GM06990 (cell line): Measurements from ENCODE around the gene RAVER1.

ENCODE experiments used
- DNase-seq: peaks from one replicate; pipeline ENCODE4 v3.0.0-alpha.2; 2011; ENCODE audit not compliant: insufficient read length; ENCODE audit errors: extremely low read depth
- H3K27me3 ChIP-seq: replicated peaks from 2 replicates; pipeline ENCODE4 v1.6.0; 2011; ENCODE audit warnings: low read length; ENCODE audit not compliant: control insufficient read depth, insufficient read depth
- H3K36me3 ChIP-seq: 2 replicates; pipeline ENCODE4 v1.5.1; 2011; ENCODE audit warnings: low read length; ENCODE audit not compliant: control insufficient read depth, insufficient read depth
- H3K4me3 ChIP-seq: replicated peaks from 2 replicates; pipeline ENCODE4 v1.5.1; 2011; ENCODE audit warnings: low read depth, mild to moderate bottlenecking, control low read depth, low read length
- CTCF ChIP-seq: IDR thresholded peaks from 2 replicates; pipeline ENCODE4 v1.5.1; 2011; ENCODE audit warnings: low read length, control low read depth, mild to moderate bottlenecking, inconsistent platforms; ENCODE audit not compliant: insufficient read depth, poor library complexity, severe bottlenecking

Gene RAVER1

GRCh38 chr19:10294368-10294697, 39.0 kb downstream of the RAVER1 start:
- DNase-seq, result no peak
- Histone ChIP-seq H3K27me3 (no peaks in the 10 kb centered on the region), H3K4me3 (no peak overlapping the region), H3K36me3 (no peaks in the 10 kb centered on the region)
- TF ChIP-seq CTCF, result no peak

DNA sequence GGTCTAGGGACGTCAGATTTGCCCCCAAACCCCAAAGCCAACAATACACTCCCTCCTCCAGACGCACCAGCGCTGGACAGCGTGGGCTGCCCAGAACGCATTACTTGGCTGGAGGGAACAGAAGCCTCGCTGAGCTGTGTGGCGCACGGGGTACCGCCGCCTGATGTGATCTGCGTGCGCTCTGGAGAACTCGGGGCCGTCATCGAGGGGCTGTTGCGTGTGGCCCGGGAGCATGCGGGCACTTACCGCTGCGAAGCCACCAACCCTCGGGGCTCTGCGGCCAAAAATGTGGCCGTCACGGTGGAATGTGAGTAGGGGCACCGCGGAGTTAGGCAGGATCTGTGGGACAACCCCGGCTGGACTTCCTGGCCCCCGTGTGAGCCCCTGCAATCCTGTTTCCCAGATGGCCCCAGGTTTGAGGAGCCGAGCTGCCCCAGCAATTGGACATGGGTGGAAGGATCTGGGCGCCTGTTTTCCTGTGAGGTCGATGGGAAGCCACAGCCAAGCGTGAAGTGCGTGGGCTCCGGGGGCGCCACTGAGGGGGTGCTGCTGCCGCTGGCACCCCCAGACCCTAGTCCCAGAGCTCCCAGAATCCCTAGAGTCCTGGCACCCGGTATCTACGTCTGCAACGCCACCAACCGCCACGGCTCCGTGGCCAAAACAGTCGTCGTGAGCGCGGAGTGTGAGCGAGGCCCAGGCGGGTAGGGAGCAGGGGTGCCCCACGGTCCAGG, 39.5 kb downstream of the RAVER1 start:
- no peaks in the 10 kb centered on the region for H3K27me3 ChIP-seq
- DNase-seq, result no peak
- H3K36me3 ChIP-seq, result no peaks in the 10 kb centered on the region
- TF ChIP-seq CTCF, result no peak
- no peak overlapping the region for H3K4me3 ChIP-seq

DNA sequence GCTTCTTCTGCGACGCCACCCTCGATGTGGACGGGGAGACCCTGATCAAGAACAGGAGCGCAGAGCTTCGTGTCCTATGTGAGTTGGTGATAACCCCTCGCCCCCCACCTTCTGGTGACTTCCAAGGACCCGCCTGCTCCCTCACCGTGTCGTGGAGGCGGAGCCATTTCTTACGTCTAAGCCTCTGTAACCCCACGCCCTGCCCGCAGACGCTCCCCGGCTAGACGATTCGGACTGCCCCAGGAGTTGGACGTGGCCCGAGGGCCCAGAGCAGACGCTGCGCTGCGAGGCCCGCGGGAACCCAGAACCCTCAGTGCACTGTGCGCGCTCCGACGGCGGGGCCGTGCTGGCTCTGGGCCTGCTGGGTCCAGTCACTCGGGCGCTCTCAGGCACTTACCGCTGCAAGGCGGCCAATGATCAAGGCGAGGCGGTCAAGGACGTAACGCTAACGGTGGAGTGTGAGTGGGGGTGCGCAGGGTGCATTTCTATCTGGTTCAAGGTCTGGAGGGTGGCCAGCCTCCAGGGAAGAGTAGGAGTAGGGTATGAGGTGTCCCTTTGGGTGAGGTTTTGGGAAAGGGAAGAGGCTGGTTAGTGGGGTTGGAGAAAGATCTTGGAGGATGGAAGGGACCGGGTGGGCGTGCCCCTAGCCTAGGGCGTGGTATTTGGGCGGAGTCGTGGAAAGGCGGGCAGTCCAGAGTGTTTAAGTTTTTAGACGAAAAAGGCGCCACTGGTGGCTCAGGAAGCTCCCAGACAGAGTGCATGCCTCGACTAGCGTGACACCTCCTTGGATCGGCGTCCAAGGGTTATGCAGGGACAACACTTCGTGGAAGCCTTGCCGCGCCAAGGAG, 40.3 kb downstream of the RAVER1 start:
- H3K36me3 ChIP-seq, result no peaks in the 10 kb centered on the region
- DNase-seq, result no peak
- no peak for TF ChIP-seq CTCF
- peak overlapping the region; percentile 44 for H3K4me3 ChIP-seq
- H3K27me3 ChIP-seq, result no peaks in the 10 kb centered on the region

GRCh38 chr19:10292206-10292788, 41.0 kb downstream of the RAVER1 start:
- no peaks in the 10 kb centered on the region for H3K36me3 ChIP-seq
- no peaks in the 10 kb centered on the region for H3K27me3 ChIP-seq
- DNase-seq, result peak; percentile 85
- peak overlapping the region; percentile 55 for H3K4me3 ChIP-seq
- no peak for TF ChIP-seq CTCF

GRCh38 chr19:10291554-10292205, 41.6 kb downstream of the RAVER1 start:
- H3K27me3 ChIP-seq, result no peaks in the 10 kb centered on the region
- no peak for TF ChIP-seq CTCF
- no peaks in the 10 kb centered on the region for H3K36me3 ChIP-seq
- peak overlapping the region; percentile 55 for H3K4me3 ChIP-seq
- no peak for DNase-seq
